ENCODE results near the gene NPY1R. TPM values are rescaled to one million over a fixed set of nuclear protein-coding genes. Genes with fewer than 3 reads are reported as not detected.

The NPY1R gene
- total and polyA plus RNA-seq, 3 experiments from 2014 or later: not detected

DNA sequence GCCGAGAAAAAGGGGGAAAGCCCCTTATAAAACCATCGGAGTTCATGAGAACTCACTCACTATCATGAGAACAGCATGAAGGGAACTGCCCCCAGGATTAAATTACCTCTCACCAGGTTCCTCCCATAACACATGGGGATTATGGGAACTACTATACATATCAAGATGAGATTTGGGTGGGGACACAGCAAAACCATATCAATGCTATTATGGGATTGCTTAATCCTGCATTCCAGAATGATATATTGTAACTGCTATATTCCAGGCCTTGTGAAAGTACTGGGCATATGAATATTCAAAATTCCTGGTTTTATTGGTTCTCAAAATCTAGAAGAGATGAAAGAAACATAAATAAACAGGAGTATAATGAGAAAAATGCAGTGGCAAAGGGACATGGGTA, 29.3 kb downstream of the NPY1R start:
- no peaks in the 10 kb centered on the region for H3K36me3 ChIP-seq (ENCODE audit: insufficient read depth, low read length)
- H3K27me3 Mint-ChIP-seq: peaks cover 0 to 2% of the 10 kb centered on the region in 2 donors
- POLR2A ChIA-PET: no interaction called here
- H3K27ac Mint-ChIP-seq: no peak overlapping the region
- no peak overlapping the region for H3K4me3 ChIP-seq (ENCODE audit: low read length)
- H3K9me3 Mint-ChIP-seq: peaks cover 0 to 1% (median 0%) of the 10 kb centered on the region in 5 donors
- no peak for DNase-seq
- no peak overlapping the region for H3K27ac ChIP-seq (ENCODE audit: low read depth, low read length)
- H3K27me3 ChIP-seq (ENCODE audit: insufficient read depth, low read length, poor library complexity, severe bottlenecking): no peaks in the 10 kb centered on the region
- no peak overlapping the region for H3K4me3 Mint-ChIP-seq
- H3K36me3 Mint-ChIP-seq: no peaks in the 10 kb centered on the region
- no peaks in the 10 kb centered on the region for H3K4me1 Mint-ChIP-seq
- CTCF ChIA-PET: interaction anchor here (1.0 kb wide), 1 partner anchor 34 kb away, joined by 3 read pairs; no protein-coding TSS in a partner anchor
- no peaks in the 10 kb centered on the region for H3K9me3 ChIP-seq (ENCODE audit: low read length)
- no peaks in the 10 kb centered on the region for H3K4me1 ChIP-seq (ENCODE audit: insufficient read depth, low read length)

DNA sequence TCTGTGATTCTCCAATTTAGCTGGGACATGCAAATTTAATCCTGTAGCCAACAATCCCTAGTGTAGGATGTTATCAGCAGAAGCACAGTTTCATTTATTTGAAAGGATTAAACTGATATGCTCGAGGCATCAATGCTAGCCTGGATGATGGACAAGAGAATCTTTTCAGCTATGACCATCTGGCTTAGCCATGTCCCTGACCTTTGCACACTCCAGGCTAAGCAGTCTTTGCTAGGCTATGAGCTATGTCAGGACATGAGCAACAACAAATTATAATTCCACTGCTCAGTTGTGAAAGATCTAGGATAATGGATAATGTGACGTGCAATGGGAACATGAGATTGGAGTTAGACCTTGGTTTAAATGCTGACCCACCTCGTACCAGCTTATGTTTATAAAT, 32.0 kb downstream of the NPY1R start:
- Mint-ChIP-seq H3K9me3 (peaks cover 0 to 1% (median 0%) of the 10 kb centered on the region in 5 donors), H3K36me3 (no peaks in the 10 kb centered on the region), H3K4me3 (no peak overlapping the region), H3K27me3 (peaks cover 0 to 2% of the 10 kb centered on the region in 2 donors), H3K4me1 (no peaks in the 10 kb centered on the region), H3K27ac (no peak overlapping the region)
- DNase-seq: no peak
- Histone ChIP-seq H3K4me3 (ENCODE audit: low read length) (no peak overlapping the region), H3K4me1 (ENCODE audit: insufficient read depth, low read length) (no peaks in the 10 kb centered on the region), H3K27ac (ENCODE audit: low read depth, low read length) (no peak overlapping the region), H3K36me3 (ENCODE audit: insufficient read depth, low read length) (no peaks in the 10 kb centered on the region), H3K27me3 (ENCODE audit: insufficient read depth, low read length, poor library complexity, severe bottlenecking) (no peaks in the 10 kb centered on the region), H3K9me3 (ENCODE audit: low read length) (no peaks in the 10 kb centered on the region)
- POLR2A ChIA-PET: no interaction called here
- CTCF ChIA-PET: no interaction called here

DNA sequence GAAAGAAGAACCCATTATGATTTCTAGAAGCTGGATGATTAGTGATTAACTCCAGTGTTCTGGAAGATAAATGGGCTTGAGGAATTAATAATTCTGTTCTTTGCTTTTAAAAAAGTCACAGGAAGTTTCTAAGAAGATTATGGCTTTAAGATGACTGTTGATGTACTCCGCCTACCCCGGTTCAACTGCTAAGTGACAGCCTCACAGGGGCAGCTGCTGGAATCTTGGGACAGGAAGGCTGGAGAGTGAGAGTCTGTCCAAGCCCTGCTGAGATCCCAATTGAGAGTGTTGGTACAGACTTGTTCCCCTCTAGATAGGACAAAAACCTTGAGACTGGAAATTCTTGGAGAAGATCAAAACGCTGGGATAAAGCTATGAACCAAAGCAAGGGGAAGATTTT, 37.3 kb downstream of the NPY1R start:
- Mint-ChIP-seq H3K27ac (no peak overlapping the region), H3K4me3 (no peak overlapping the region), H3K9me3 (peaks cover 0 to 2% (median 0%) of the 10 kb centered on the region in 5 donors), H3K27me3 (peaks cover 4 to 5% of the 10 kb centered on the region in 2 donors), H3K4me1 (no peaks in the 10 kb centered on the region), H3K36me3 (no peaks in the 10 kb centered on the region)
- Histone ChIP-seq H3K36me3 (ENCODE audit: insufficient read depth, low read length) (no peaks in the 10 kb centered on the region), H3K27me3 (ENCODE audit: insufficient read depth, low read length, poor library complexity, severe bottlenecking) (no peaks in the 10 kb centered on the region), H3K27ac (ENCODE audit: low read depth, low read length) (no peak overlapping the region), H3K4me3 (ENCODE audit: low read length) (no peak overlapping the region), H3K9me3 (ENCODE audit: low read length) (no peaks in the 10 kb centered on the region), H3K4me1 (ENCODE audit: insufficient read depth, low read length) (no peaks in the 10 kb centered on the region)
- no peak for DNase-seq
- ChIA-PET CTCF (no interaction called here), POLR2A (no interaction called here)

- H3K36me3 Mint-ChIP-seq: no peaks in the 10 kb centered on the region
- H3K4me3 ChIP-seq (ENCODE audit: low read length): no peak overlapping the region
- no peaks in the 10 kb centered on the region for H3K9me3 Mint-ChIP-seq
- CTCF ChIA-PET: no interaction called here
- H3K27me3 ChIP-seq (ENCODE audit: insufficient read depth, low read length, poor library complexity, severe bottlenecking): no peaks in the 10 kb centered on the region
- H3K4me1 ChIP-seq (ENCODE audit: insufficient read depth, low read length): no peaks in the 10 kb centered on the region
- peaks cover 0 to 8% of the 10 kb centered on the region in 2 donors for H3K27me3 Mint-ChIP-seq
- H3K9me3 ChIP-seq (ENCODE audit: low read length): no peaks in the 10 kb centered on the region
- H3K4me1 Mint-ChIP-seq: no peaks in the 10 kb centered on the region
- POLR2A ChIA-PET: no interaction called here
- H3K27ac ChIP-seq (ENCODE audit: low read depth, low read length): no peak overlapping the region
- H3K27ac Mint-ChIP-seq: no peak overlapping the region
- H3K4me3 Mint-ChIP-seq: no peak overlapping the region
- no peak for DNase-seq
- H3K36me3 ChIP-seq (ENCODE audit: insufficient read depth, low read length): no peaks in the 10 kb centered on the region
These were observed 48.1 kb downstream of the NPY1R start for GRCh38 chr4:163284304-163284703.

- peaks cover 0 to 1% (median 0%) of the 10 kb centered on the region in 5 donors for H3K9me3 Mint-ChIP-seq
- no peaks in the 10 kb centered on the region for H3K27me3 ChIP-seq (ENCODE audit: insufficient read depth, low read length, poor library complexity, severe bottlenecking)
- no peaks in the 10 kb centered on the region for H3K36me3 Mint-ChIP-seq
- H3K27me3 Mint-ChIP-seq: peaks cover 0 to 2% of the 10 kb centered on the region in 2 donors
- POLR2A ChIA-PET: no interaction called here
- no peaks in the 10 kb centered on the region for H3K9me3 ChIP-seq (ENCODE audit: low read length)
- H3K27ac Mint-ChIP-seq: no peak overlapping the region
- H3K4me1 ChIP-seq (ENCODE audit: insufficient read depth, low read length): no peaks in the 10 kb centered on the region
- H3K36me3 ChIP-seq (ENCODE audit: insufficient read depth, low read length): no peaks in the 10 kb centered on the region
- no peak overlapping the region for H3K4me3 Mint-ChIP-seq
- CTCF ChIA-PET: no interaction called here
- no peaks in the 10 kb centered on the region for H3K4me1 Mint-ChIP-seq
- H3K27ac ChIP-seq (ENCODE audit: low read depth, low read length): no peak overlapping the region
- H3K4me3 ChIP-seq (ENCODE audit: low read length): no peak overlapping the region
- DNase-seq: no peak
These were observed 51.5 kb downstream of the NPY1R start for GRCh38 chr4:163280703-163281519.

- H3K27ac Mint-ChIP-seq: no peak overlapping the region
- CTCF ChIA-PET: no interaction called here
These were observed 52.7 kb downstream of the NPY1R start for GRCh38 chr4:163279713-163280112.

DNA sequence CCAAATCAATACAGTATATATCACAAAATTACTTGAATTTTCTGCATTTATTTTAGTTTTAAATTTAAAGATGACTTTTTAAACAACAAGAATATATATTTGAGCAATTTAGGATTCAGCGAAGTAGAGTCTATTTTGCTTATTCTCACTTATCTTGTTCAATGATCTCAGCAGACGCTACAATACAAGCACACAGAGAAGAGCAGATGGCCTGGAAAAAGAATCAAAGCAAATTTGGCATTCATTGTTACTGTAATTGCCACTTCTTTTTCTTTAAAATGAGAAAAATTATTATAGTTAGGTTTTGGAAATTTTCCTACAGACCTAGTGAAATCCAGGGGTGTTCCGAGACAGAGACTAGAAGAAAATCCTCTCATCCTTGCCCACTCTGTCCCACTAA, 57.5 kb downstream of the NPY1R start:
- H3K4me1 Mint-ChIP-seq: no peaks in the 10 kb centered on the region
- H3K27ac Mint-ChIP-seq: no peak overlapping the region
- ChIA-PET POLR2A (no interaction called here), CTCF (no interaction called here)
- no peaks in the 10 kb centered on the region for H3K4me1 ChIP-seq (ENCODE audit: insufficient read depth, low read length)
- peaks cover 0 to 2% of the 10 kb centered on the region in 2 donors for H3K27me3 Mint-ChIP-seq
- H3K4me3 Mint-ChIP-seq: no peak overlapping the region
- no peak overlapping the region for H3K4me3 ChIP-seq (ENCODE audit: low read length)
- H3K36me3 Mint-ChIP-seq: no peaks in the 10 kb centered on the region
- no peaks in the 10 kb centered on the region for H3K9me3 ChIP-seq (ENCODE audit: low read length)
- H3K36me3 ChIP-seq (ENCODE audit: insufficient read depth, low read length): no peaks in the 10 kb centered on the region
- H3K27ac ChIP-seq (ENCODE audit: low read depth, low read length): no peak overlapping the region
- DNase-seq: no peak
- H3K27me3 ChIP-seq (ENCODE audit: insufficient read depth, low read length, poor library complexity, severe bottlenecking): no peaks in the 10 kb centered on the region
- peaks cover 0 to 1% (median 0%) of the 10 kb centered on the region in 5 donors for H3K9me3 Mint-ChIP-seq

More at GRCh38 chr4:163279713-163280112, 52.7 kb downstream of the NPY1R start:
- Mint-ChIP-seq H3K9me3 (peaks cover 0 to 1% (median 0%) of the 10 kb centered on the region in 5 donors), H3K4me1 (no peaks in the 10 kb centered on the region), H3K27me3 (peaks cover 0 to 2% of the 10 kb centered on the region in 2 donors), H3K36me3 (no peaks in the 10 kb centered on the region), H3K4me3 (no peak overlapping the region)
- H3K27me3 ChIP-seq (ENCODE audit: insufficient read depth, low read length, poor library complexity, severe bottlenecking): no peaks in the 10 kb centered on the region
- no peak for DNase-seq
- no peaks in the 10 kb centered on the region for H3K36me3 ChIP-seq (ENCODE audit: insufficient read depth, low read length)
- no peaks in the 10 kb centered on the region for H3K9me3 ChIP-seq (ENCODE audit: low read length)
- no peak overlapping the region for H3K27ac ChIP-seq (ENCODE audit: low read depth, low read length)
- POLR2A ChIA-PET: no interaction called here
- H3K4me3 ChIP-seq (ENCODE audit: low read length): no peak overlapping the region
- H3K4me1 ChIP-seq (ENCODE audit: insufficient read depth, low read length): no peaks in the 10 kb centered on the region

Measured in CD8-positive, alpha-beta memory T cell (primary cell).